ENCODE data around the gene RBMS1.

The RBMS1 gene

DNA sequence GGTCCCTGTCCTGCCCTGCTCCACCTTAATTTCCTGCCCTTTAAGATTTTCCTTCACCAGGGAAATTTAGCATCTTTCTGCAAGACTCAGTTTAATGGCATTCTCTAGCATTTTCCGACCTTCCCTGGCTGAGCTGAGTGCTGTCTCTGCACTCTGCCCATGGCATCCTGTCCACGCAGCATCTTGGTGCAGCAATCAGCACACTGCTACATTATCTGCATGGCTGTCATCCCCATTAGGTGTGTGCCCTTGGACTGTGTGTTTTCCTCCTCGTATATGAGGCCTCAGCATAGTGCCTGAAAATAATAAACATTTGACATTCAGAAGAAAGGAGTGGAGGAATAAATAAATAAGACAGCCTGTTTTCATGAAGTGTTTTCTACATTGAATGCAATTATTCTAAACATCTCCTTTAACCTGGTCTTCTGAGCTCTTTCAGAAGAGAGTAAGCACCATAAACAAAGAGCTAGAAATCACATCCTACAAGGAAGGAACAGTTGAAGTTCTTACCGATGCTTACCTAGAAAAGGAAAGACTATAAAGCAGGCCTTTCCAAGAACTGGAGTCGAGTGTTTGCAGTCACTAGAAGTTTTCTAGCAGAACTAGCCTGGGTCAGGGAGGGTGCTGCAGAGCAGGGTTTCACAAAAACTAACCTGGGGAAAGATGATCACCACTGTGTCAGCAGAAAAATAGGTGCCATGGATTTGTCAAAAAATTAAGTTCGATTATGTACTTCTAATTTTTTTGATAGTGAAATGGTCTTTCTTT is 162.2 kb downstream of the RBMS1 start:
- no peak for DNase-seq (ENCODE audit: low read depth)

DNA sequence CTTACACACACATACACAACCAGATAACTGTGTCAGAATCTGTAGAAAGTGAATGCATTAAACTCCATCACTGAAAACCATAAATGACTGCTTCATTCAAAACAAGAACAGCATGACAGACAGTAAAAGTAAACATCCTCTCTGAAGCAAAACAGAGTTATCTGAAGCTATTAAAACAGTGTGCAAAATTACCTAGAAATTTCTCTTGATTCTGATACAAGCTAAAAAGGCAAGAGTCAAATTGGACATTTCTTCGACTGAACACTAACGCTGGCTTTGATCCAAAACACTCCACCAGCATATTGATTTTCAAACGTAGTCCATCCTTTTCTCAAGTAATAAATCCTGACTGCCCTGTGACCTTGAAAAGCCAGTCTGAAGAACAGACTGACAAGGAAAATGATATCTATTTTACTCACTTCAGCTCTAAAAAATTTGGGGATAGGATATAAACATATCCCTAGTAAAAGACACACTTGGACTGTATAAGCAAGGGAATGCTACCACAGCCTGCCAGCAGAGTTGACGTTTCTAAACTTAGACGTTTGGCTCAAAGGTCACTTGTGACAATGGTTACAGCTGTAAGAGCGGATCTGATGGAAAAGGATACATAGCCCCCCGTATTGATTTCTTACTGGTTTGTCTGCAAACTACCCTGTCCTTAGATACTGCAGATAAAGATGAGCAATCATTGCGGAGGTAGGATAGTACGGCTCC is 164.6 kb downstream of the RBMS1 start:
- no peak for DNase-seq (ENCODE audit: low read depth)

DNA sequence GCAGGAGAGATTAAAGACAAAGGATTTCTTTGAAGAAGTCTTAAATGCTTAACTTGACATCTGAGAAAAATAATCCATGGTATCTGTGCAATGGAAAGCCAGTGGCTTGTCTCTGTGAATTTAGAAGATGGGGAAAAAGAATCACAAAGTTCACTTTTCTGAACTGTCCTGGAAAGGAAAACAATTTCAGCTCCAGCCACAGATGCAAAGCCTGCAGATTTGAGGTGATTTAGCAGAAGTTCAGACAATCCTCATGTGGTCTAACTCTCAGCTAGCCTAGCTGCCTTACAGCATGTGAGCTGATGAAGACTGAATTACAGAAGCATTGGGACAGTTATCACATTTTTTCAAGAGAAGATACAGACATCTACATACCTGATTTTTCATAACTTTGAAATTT is 166.8 kb downstream of the RBMS1 start:
- no peak for DNase-seq (ENCODE audit: low read depth)

DNA sequence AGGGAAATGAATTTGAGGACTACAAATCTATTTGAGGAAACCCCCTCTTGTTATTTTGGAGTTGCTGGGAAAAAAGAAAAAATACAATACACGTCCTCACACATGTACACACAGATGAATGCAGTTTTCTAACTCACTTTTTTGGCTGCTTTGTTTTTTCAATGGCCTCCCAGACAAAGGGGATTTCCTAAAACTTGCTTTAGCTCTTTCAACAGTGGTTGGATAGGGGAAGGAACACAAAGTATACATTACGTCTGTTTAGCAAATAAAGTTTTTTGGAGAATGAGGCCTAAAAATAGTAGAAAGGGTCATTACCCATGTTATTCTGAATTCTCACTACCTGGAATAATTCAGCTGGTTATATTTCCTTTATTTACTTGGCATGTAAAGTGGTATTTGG is 168.2 kb downstream of the RBMS1 start:
- DNase-seq (ENCODE audit: low read depth) = no peak

DNA sequence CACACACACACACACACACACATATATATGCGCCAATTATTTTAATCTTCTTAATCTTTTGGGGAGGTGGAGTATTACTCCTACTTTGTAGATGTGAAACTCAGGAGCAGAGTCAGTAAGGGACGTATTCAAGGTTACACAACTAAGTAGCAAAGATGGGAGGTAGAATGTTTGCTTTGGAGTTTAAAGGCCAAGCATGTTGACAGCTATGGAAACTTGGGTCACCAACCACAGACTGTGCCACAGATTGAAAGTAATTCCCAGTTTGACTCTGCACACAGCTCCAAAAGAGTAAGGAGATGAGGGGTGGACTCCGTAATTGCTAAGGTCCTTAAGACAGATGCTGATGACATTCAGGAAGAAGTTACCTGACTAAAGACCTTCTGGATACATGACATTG is 168.7 kb downstream of the RBMS1 start:
- DNase-seq (ENCODE audit: low read depth) = no peak

DNA sequence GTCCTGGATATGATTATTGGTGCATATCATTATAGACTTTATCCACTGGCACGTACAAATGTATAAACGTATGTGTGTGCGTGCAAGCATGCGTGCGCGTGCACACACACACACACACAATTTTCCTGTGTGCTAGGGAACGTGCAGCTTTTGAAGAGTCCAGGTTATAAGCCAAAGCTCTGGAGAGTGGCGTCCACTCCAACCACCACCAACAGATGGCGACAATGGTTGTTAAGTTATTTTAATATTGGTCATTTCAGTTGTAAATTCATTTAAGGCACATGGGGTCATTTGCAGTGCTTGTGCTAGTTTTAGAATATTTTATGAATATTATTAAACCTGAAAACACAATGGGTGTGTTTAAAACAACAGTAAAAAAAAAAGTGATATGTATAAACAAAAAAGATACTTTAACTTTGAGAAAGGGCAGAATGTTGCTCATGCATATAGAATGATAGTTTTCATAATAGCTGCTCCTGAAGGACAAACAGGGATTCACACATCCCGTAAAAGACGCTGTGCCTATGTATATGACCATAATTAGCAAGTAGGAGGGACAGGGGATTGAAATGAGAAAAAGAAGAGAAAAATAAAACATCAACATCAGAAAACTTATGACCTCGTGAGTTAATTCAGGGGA is 169.3 kb downstream of the RBMS1 start:
- no peak for DNase-seq (ENCODE audit: low read depth)

DNA sequence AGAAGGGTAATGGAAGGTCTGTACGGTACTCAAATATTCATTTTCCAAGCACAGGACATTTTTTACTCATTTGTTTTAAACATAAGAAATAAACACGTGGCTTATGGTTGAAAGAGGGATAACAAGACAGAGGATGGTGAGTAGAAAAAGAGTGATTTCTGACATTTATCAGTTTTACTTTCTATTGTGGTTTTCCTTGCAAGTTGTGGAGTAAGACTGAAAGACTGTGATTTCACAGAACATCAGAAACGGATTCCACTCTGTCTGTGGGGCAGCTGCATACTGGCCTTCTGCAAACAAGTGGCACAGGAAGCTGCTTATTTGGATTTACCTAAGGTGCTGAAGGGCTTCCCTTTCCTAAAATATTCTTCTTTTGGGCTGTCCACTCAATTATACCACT is 171.3 kb downstream of the RBMS1 start:
- no peak for DNase-seq (ENCODE audit: low read depth)

DNA sequence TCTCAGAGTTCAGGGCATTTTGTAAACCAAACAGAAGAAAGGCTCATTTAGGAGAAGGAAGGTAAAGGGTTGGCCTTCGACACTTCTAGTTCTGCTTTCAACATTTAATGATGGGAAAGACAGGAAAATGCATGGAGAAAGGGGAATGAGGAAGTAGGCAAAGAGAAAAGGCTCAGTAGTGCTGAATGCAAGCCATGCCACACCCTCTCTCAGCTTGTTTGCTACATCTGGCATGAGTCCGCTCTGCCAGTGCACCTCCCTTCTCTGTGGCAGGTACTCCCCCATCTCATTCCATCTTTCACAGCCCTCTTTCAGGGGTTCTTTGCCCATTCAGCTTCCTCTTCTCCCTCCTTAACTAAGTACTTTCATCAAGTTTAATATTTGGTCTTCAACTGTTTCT is 172.6 kb downstream of the RBMS1 start:
- no peak for DNase-seq (ENCODE audit: low read depth)

DNA sequence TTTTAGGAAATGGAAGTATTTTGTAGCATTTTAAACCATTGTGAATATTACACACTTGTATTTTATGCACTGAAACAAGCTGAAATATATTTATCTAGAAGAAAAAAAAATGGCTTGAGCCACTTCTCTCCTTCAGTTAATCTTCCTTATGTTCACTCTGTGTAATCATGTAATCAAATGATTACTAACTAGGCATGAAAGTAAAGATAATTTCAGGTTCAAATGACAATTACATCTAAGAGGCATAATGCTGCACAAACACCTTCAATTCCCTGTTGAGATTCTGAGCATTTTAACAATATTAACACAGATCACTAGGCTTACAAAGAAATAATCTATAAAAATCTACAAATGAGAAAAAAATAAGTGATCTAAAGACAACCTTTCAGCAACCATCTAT is 173.9 kb downstream of the RBMS1 start:
- DNase-seq (ENCODE audit: low read depth) = no peak

DNA sequence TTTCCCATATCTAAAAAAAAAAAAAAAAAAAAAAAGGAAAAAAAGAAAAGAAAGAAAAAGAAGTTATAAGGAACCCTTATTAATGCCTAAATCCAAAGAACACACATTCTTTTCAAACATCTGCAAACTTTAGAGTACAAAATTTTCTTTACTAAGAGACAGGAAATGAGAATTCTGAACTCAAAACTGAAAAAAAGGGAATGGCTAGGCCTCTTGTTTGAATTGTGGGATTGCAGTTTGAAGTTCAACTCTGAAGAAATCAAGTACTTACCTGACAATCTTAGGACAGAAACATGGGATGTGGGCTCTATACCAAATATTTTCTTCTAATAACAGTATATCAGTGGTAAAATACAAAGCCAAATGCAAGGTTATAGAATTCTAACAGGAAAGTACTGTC is 175.4 kb downstream of the RBMS1 start:
- DNase-seq (ENCODE audit: low read depth) = no peak

DNA sequence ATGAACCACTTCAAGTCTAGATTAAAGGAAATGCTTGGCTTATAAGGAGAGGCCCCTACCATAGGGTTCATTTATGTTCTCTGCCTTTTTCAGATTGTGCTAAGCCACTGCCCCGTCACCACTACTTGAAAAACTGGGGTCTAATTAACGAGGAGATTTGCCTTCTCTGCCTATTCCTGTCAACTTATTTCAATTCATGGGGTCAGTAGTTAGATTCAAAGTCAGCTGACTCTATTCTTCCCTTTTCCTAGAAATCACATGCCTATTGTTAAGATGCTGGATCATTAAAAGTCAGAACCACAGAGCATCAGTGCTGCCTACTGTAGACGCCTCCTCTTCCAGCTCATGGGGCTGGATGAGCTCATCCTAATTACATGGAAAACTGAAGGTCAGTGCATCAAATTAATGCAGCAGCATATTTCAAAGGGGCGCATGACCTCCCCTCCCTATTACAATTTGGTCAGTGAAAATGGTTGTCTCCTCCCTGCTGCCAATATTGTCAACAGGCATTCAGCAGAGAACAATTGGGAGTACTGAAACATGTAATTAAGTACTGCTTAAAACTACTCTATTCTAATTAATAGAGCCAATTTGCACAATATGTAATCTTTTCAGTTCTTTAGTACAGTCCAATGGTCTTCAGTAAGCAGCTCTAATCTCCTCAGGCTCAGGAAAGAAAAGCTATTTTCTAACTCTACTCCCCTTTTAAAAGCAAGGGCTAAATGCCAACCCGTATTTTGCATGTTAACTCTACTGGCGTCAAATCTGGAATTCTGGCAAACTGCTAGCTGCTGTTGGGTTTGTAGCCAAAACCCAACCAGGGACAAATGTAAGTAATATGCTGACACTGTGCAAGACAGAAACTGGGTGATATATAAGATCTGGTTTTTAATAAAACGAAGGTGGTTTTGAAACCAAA is 176.2 kb downstream of the RBMS1 start:
- DNase-seq (ENCODE audit: low read depth) = no peak

DNA sequence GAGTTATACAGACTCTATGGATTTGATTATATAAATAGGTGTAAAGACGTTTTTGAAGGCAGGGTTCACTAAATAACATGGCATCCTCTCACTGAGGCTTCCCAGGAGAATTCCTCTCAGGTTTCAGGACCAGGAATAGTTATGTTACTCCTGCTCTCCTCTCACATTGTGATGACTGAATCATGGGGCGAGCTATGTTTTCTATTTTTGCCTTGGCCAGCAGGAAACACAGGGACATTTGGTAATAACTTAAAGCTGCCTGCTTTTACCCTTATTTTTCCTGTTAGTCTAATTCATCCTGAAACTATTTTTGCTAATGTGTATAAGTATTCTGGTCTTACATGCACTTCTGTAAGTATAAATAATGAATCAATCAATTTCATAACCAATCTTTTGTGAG is 178.3 kb downstream of the RBMS1 start:
- no peak for DNase-seq (ENCODE audit: low read depth)

DNA sequence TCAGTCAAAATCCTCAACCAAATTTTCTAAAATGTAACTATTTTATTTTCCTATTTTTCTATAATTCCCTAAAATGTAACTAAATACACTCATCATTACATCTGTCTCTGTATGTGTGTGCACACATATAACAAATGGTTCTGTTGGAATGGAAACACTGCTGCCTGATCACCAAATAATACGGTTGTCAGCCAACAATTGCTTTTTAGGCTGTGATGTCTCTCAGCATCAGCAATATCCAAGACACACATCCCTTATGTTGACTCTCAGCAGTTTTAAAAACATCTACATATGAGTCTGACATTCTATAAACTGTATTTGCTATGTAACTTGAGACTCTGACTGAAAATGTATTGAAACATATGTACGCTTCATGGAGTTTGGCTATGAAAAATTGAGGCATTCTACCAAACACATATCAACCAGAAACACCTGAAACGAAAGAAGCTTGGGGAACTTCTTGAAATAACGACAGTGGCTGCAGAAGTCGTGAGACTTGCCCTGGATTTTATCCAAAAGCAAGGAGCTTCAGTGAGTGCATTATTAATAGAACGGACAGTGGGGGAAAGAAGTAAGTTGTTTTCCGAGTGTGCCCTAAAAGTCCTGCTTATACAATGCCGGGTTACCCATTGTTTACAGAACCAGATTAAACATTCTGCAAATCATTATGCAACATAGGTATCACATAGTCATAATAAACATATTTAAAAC is 183.3 kb downstream of the RBMS1 start:
- no peak for DNase-seq (ENCODE audit: low read depth)

DNA sequence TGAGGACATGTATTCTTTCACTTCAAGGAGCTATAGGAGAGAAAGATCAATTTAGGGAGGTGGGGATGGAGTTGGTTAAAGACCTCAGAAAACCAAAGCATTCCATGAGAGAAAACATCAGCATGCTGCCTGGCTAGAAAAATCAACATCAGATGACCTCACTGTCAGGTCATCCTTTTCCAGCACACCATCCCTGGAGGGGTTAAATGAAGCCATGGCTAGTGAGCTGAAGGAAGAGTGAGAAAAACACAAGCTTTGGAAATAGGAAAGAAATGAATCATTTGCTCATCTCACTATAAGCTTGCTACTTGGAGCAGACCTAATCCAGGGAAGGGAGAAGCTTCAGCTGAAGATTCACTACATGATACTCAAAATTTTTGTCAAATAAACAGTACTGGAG is 184.0 kb downstream of the RBMS1 start:
- DNase-seq (ENCODE audit: low read depth) = no peak

DNA sequence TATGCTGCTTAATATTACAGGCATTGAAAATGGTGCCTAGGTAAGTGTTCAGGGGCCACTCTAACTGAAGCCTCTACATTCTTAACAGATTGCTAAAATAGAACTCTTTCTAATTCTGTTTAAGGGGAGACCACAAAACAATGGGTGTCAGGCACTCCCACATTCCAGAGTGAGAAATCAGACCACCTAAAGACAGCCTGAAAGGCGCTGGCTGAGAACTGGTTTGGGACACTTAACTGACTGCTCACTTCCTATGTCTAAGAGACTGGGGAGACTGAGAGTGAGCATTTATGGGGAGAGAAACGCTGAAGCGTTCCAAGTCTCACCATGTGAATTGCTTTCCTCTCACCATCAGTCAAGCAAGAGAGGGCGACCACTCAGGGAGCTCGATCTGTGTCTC is 184.7 kb downstream of the RBMS1 start:
- no peak for DNase-seq (ENCODE audit: low read depth)

DNA sequence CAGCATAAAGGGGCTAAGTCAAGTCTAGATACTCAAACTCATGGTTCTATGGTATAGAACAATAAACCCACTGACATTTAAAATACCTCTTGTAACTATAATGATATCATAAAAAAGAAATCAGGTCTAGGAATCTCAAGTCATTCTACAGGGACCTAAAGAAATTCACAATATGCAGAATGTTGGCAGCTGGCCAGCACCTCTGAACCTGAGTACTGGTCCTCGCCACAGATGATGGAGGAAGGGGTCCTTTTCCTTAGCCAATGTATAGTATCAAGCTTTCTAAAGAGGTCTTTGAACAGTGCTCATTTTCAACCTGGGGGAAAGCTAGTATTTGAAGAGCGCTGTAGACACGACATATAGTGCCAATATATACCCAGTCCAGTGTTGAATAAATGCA is 185.1 kb downstream of the RBMS1 start:
- DNase-seq (ENCODE audit: low read depth) = no peak

DNA sequence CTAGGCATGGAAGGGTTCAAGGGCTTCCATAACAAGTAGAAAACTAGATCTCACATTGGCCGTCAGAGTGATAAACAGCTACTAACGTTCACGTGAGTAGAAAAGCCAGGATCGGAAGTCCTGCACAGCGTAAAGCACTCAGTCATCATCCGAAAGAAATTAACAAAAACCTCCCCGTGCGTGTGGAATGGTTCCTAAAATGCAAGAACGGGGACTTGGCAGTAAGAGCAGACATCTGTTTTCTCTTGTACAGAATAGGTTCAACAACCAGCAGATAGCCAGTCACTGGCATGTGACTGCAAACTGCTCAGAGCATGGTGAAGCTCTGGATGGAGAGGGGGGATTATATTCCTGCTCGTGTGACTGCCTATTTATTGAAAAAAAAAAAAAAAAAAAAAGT is 186.6 kb downstream of the RBMS1 start:
- no peak for DNase-seq (ENCODE audit: low read depth)

DNA sequence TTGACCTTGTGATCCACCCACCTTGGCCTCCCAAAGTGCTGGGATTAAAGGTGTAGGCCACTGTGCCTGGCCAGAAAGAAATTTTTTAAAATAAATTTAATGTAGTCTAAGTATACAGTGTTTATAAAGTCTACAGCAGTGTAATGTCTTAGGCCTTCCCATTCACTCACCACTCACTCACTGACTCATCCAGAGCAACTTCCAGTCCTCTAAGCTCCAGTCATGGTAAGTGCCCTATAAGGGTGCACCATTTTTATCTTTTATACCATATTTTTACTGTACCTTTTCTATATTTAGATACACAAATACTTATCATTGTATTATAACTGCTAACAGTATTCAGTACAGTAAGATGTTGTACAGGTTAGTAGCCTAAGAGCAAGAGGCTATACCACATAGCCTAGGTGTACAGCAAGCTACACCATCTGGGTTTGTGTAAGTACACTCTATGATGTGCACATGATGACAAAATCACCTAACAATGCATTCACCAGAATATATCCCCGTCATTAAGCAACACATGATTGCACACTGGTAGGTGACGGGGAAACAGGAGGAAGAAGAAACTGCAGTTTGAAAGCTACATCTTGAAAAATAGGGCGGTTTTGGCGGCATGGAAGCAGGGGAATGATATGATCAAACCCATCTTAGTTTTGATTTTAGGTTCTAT is 188.4 kb downstream of the RBMS1 start:
- DNase-seq (ENCODE audit: low read depth) = no peak

DNA sequence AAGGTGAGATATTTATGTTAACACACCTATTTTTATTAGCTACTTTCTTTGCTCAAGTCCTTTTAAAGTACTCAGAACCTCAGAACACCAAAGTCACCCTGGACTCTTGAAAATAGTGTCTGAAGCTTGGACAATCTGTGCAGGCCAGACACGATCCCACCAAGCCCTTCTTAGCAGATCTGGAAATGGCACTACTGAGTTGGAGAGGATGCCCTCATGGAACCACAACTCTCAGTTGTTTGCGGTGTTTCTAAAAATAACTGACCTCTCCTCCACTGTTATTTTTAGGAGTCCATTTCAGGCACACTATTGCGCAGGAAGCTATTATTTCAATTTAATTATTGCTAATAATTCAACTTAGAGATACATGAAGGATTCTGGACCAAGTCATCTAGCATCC is 190.1 kb downstream of the RBMS1 start:
- DNase-seq (ENCODE audit: low read depth) = no peak

DNA sequence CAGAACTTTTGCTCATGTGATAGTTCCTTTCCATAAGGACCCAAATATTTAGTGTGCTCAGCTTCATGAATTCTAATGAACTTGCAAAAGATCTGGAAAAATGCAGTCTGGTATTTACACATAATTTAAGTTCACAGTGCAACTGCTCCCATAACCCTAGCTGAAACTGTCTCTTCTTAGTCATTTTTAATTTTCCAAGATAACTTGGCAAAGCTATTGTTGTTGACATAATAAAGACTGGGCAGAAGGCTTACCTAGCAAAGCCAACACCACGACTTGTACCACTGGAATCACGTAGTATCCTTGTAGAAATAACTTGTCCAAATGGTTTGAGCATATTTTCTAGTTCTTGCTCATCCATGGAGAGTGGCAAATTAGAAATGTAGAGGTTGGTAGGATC is 190.5 kb downstream of the RBMS1 start:
- DNase-seq (ENCODE audit: low read depth) = no peak

DNA sequence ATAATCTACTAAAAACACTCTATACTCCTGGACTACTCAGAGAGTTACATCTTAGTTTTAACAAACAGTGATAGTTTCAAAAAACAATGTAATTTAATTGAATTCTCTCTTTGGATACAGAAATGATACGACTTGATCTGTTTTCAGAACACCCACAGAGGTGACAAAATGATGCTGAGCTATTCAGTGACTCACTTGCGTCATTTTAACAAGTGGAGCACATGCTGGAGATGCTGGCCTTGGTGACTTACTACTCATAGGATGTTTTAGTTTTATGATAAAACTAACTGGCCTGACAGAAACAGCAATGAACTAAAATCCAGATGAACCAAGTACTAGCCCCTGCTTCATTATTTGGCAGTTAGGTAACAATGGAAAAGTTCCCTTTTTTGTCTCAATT is 192.2 kb downstream of the RBMS1 start:
- DNase-seq (ENCODE audit: low read depth) = no peak

Data from activated T-helper 1 cell treated with Interleukin-2 at 50 U/mL for 16 hours (primary cell).